Liver (tissue), 9 donors: ENCODE measurements around the gene CACNA1B. TPM values are rescaled to one million over a fixed set of nuclear protein-coding genes. Genes with fewer than 3 reads are reported as not detected.

ENCODE experiments used
- DNase-seq: peaks from one replicate; pipeline ENCODE4 v3.0.0-alpha.2; 2017; ENCODE audit warnings: low spot score
- H3K27ac ChIP-seq, 2 donors: one replicate each; pipeline ENCODE4 v1.7.0; 2013; ENCODE audit warnings: inconsistent platforms in 2 of 2, low read length in 2 of 2, control low read depth in 1 of 2, low read depth in 1 of 2, mild to moderate bottlenecking in 1 of 2
- H3K27me3 ChIP-seq, 4 donors: one replicate each; pipeline versions ENCODE4 v1.6.1 to v1.7.0; 2013; ENCODE audit warnings: low read length in 3 of 4, inconsistent platforms in 1 of 4, mild to moderate bottlenecking in 1 of 4, moderate library complexity in 1 of 4; ENCODE audit not compliant: control insufficient read depth in 4 of 4, insufficient read depth in 4 of 4
- H3K36me3 ChIP-seq, 4 donors: one replicate each; pipeline versions ENCODE4 v1.6.1 to v1.7.0; 2013; ENCODE audit warnings: low read length in 3 of 4, mild to moderate bottlenecking in 3 of 4, low read depth in 1 of 4, moderate library complexity in 1 of 4; ENCODE audit not compliant: control insufficient read depth in 4 of 4, insufficient read depth in 3 of 4
- H3K4me1 ChIP-seq, 4 donors: one replicate each; pipeline versions ENCODE4 v1.6.1 to v1.7.0; 2013; ENCODE audit warnings: low read length in 3 of 4, mild to moderate bottlenecking in 3 of 4, moderate library complexity in 1 of 4; ENCODE audit not compliant: control insufficient read depth in 4 of 4, insufficient read depth in 4 of 4
- H3K4me3 ChIP-seq, 3 donors: one replicate each; pipeline versions ENCODE4 v1.6.1 to v1.7.0; 2013; ENCODE audit warnings: low read length in 3 of 3, control low read depth in 1 of 3, low read depth in 1 of 3, mild to moderate bottlenecking in 1 of 3
- H3K9ac ChIP-seq, 2 donors: one replicate each; pipeline ENCODE4 v1.7.0; 2013; ENCODE audit warnings: low read length in 2 of 2, mild to moderate bottlenecking in 2 of 2, moderate library complexity in 2 of 2, control low read depth in 1 of 2, low read depth in 1 of 2
- H3K9me3 ChIP-seq, 4 donors: one replicate each; pipeline versions ENCODE4 v1.6.1 to v1.7.0; 2013; ENCODE audit warnings: low read length in 3 of 4; ENCODE audit not compliant: control insufficient read depth in 4 of 4
- ATF3 ChIP-seq: IDR thresholded peaks from 2 replicates; pipeline ENCODE4 v1.6.1; 2016; ENCODE audit warnings: antibody characterized with exemption
- CTCF ChIP-seq: fragments of 150-350 bp; IDR thresholded peaks from 2 replicates; pipeline ENCODE4 v1.5.1; 2017; ENCODE audit warnings: improper control_type of control experiment, low read depth, low read length; ENCODE audit not compliant: missing input control
- FOXA2 ChIP-seq: IDR thresholded peaks from 2 replicates; pipeline ENCODE4 v1.6.1; 2016; ENCODE audit warnings: antibody characterized with exemption
- GABPA ChIP-seq, 2 donors: IDR thresholded peaks in 1 of 2; conservative IDR thresholded peaks in 1 of 2; 2 replicates each; pipeline ENCODE4 v1.6.1; 2016; ENCODE audit warnings: antibody characterized with exemption in 2 of 2, mild to moderate bottlenecking in 1 of 2, moderate library complexity in 1 of 2
- HNF4A ChIP-seq, 2 donors: conservative IDR thresholded peaks; 2 replicates each; pipeline ENCODE4 v1.6.1; 2016; ENCODE audit warnings: antibody characterized with exemption in 2 of 2, mild to moderate bottlenecking in 2 of 2
- HNF4G ChIP-seq: IDR thresholded peaks from 2 replicates; pipeline ENCODE4 v1.6.1; 2016; ENCODE audit warnings: antibody characterized with exemption
- JUND ChIP-seq, 2 donors: IDR thresholded peaks; 2 replicates each; pipeline ENCODE4 v1.6.1; 2016; ENCODE audit warnings: antibody characterized with exemption in 2 of 2
- RAD21 ChIP-seq, 2 donors: IDR thresholded peaks; 2 replicates each; pipeline ENCODE4 v1.6.1; 2016; ENCODE audit warnings: antibody characterized with exemption in 2 of 2, mild to moderate bottlenecking in 2 of 2
- REST ChIP-seq: IDR thresholded peaks from 2 replicates; pipeline ENCODE4 v1.6.1; 2016; ENCODE audit warnings: antibody characterized with exemption, mild to moderate bottlenecking
- SP1 ChIP-seq: IDR thresholded peaks from 2 replicates; pipeline ENCODE4 v1.6.1; 2018; ENCODE audit warnings: antibody characterized with exemption, mild to moderate bottlenecking
- YY1 ChIP-seq: IDR thresholded peaks from 2 replicates; pipeline ENCODE4 v1.6.1; 2016; ENCODE audit warnings: antibody characterized with exemption, mild to moderate bottlenecking
- ZBTB33 ChIP-seq: IDR thresholded peaks from 2 replicates; pipeline ENCODE4 v1.6.1; 2016; ENCODE audit warnings: antibody characterized with exemption
- WGBS: extraction: QIAGEN DNeasy Blood & Tissue Kit; methylation state at CpG from one replicate; pipeline ENCODE4 v1.1.7; 2013; 5-methylcytosine and 5-hydroxymethylcytosine counted together
- polyA plus RNA-seq, 2 donors: library from polyadenylated mRNA; stranded (reverse) in 1 of 2; unstranded in 1 of 2; fragments of 200-250 nt in 1 of 2; fragments of >200 nt in 1 of 2; fragmentation: Nextera tagmentation in 1 of 2; extraction: Ambion mirVana in 1 of 2; gene quantifications; one replicate each; pipeline versions ENCODE4 v1.2.1 to v1.2.3, GENCODE V29; 2013 to 2015
- total RNA-seq, 2 donors: library from RNA; depleted of rRNA; stranded (reverse); fragments of >200 nt; gene quantifications; one replicate each; pipeline ENCODE4 v1.2.3, GENCODE V29; 2014
- donor health status: healthy.
- donor health status: healthy.
- donor health status: healthy.
- donor health status: healthy.
- donor health status: healthy.

The CACNA1B gene
- total and polyA plus RNA-seq, 4 donors, result under 0.01 to 0.05 TPM; not detected in 2

GRCh38 chr9:138052635-138053320 lies 175.2 kb downstream of the CACNA1B start (continued):
- no peak for TF ChIP-seq ZBTB33
- no peak for TF ChIP-seq HNF4G

GRCh38 chr9:138053321-138053868 lies 175.8 kb downstream of the CACNA1B start:
- Histone ChIP-seq H3K27ac (no peak overlapping the region), H3K9ac (no peak overlapping the region), H3K4me1 (no peaks in the 10 kb centered on the region), H3K27me3 (peaks cover 0 to 3% (median under 1%) of the 10 kb centered on the region in 4 donors), H3K9me3 (no peaks in the 10 kb centered on the region), H3K4me3 (no peak overlapping the region), H3K36me3 (no peaks in the 10 kb centered on the region)
- DNase-seq, result peak; percentile 29
- TF ChIP-seq GABPA (IDR thresholded peaks at IDR 0.05 in 1 of 2, conservative IDR thresholded peaks at IDR 0.05 in 1 of 2), result no peak
- TF ChIP-seq YY1, result no peak
- no peak for TF ChIP-seq CTCF
- TF ChIP-seq REST, result no peak
- 79% methylated on average over 7 of the region's 7 CpGs for WGBS

GRCh38 chr9:138053996-138054752 lies 176.6 kb downstream of the CACNA1B start:
- WGBS, result 70% methylated on average over 16 of the region's 16 CpGs
- Histone ChIP-seq H3K4me3 (no peak overlapping the region), H3K27ac (no peak overlapping the region), H3K9me3 (no peaks in the 10 kb centered on the region), H3K36me3 (no peaks in the 10 kb centered on the region), H3K9ac (no peak overlapping the region), H3K27me3 (peaks cover 0 to 3% (median under 1%) of the 10 kb centered on the region in 4 donors), H3K4me1 (no peaks in the 10 kb centered on the region)
- no peak for TF ChIP-seq ATF3
- no peak for TF ChIP-seq HNF4G
- no peak for TF ChIP-seq ZBTB33
- no peak for TF ChIP-seq FOXA2
- no peak for TF ChIP-seq HNF4A (conservative IDR thresholded peaks at IDR 0.05)
- no peak for TF ChIP-seq SP1
- no peak for TF ChIP-seq RAD21 (IDR thresholded peaks at IDR 0.05)
- no peak for TF ChIP-seq JUND (IDR thresholded peaks at IDR 0.05)
- no peak for TF ChIP-seq CTCF
- DNase-seq, result peak; percentile 27
